ENCODE results near the gene ITPRID2. TPM values are rescaled to one million over a fixed set of nuclear protein-coding genes. Genes with fewer than 3 reads are reported as not detected.

The ITPRID2 gene
- total RNA-seq, 4 donors from 2014 or later, result 38.7 to 91.9 (median 42.5) TPM

DNA sequence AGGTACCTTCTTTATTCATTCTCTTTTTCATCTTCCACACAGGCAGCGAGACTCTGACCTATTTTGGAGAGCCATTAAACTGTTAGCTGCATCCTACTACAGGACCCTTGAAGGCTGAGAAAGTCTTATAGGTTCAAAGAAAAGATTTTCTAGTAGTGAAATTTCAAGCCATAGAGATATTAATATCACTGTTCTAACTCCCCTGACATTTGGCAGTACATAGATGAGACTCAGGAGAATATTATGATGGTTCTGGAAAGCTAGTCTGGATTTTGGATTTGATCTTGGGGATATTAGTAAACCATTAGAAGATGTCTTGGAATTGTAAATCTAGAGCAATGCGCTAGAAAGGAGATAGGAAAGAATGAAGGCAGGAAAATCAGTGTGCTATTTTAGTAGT lies 1.3 kb upstream of the ITPRID2 start:
- ATAC-seq (no peak), DNase-seq (no peak)
- Histone ChIP-seq H3K4me3 (no peak overlapping the region), H3K27ac (peak overlapping the region; percentile 98 to 99 (median 98)), H3K27me3 (no peaks in the 10 kb centered on the region), H3K9me3 (no peaks in the 10 kb centered on the region), H3K36me3 (no peaks in the 10 kb centered on the region), H3K4me1 (peaks cover 25 to 36% of the 10 kb centered on the region in 2 donors)
- intact Hi-C loops (cut with DNase I; ENCODE audit: low total_unique reads), result loop anchor here (5.0 to 10.0 kb wide), 4 partner anchors 175 to 1883 kb away; partner anchors contain the start of genes CWC22, NCKAP1 and NUP35
- TF ChIP-seq POLR2A (IDR thresholded peaks at IDR 0.05), result no peak
- TF ChIP-seq, protein P1, sequence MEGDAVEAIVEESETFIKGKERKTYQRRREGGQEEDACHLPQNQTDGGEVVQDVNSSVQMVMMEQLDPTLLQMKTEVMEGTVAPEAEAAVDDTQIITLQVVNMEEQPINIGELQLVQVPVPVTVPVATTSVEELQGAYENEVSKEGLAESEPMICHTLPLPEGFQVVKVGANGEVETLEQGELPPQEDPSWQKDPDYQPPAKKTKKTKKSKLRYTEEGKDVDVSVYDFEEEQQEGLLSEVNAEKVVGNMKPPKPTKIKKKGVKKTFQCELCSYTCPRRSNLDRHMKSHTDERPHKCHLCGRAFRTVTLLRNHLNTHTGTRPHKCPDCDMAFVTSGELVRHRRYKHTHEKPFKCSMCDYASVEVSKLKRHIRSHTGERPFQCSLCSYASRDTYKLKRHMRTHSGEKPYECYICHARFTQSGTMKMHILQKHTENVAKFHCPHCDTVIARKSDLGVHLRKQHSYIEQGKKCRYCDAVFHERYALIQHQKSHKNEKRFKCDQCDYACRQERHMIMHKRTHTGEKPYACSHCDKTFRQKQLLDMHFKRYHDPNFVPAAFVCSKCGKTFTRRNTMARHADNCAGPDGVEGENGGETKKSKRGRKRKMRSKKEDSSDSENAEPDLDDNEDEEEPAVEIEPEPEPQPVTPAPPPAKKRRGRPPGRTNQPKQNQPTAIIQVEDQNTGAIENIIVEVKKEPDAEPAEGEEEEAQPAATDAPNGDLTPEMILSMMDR (IDR thresholded peaks at IDR 0.05 in 4 of 5, conservative IDR thresholded peaks at IDR 0.05 in 1 of 5), result no peak
- in situ Hi-C loops (cut with MboI; ENCODE audit: low sequenced_read_pairs in 4 of 4), result no loop called here

DNA sequence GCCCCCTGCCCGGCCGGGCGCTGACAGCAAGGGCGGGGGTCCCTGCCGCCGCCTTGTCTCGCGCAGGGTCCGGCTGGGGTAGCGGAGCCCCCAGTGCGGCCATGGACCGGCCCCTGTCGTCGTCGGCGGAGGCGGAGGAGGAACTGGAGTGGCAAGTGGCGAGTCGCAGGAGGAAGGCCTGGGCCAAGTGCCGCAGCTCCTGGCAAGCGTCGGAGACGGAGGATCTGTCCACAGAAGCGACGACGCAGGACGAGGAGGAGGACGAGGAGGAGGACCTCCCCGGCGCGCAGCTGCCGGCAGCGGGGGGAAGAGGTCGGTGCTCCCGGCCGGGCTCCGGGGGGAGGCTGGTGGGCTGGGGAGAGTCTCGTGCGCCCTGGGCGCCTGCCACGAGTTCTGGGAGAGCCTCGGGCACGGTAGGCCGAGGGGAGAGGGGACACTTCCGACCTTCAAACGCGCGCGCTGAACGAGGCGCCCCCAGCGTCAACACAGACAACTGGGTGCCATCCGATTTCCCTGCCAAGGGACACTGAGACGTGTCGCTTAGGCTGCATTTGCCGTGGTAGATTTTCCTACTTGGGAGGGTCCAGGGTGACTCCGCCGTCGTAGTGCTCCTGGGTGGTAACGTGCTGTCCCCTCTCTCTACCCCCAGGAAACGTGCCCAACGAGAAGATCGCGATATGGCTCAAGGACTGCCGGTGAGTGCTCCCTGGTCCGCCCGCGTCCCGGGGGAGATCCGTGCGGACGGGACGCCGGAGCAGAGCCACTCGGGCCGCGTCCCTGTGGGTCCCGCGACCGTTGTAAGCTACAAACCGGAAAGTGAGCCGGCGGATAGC lies 652 bp downstream of the ITPRID2 start:
- Histone ChIP-seq H3K27me3 (no peaks in the 10 kb centered on the region), H3K4me1 (peaks cover 41 to 54% of the 10 kb centered on the region in 2 donors), H3K27ac (peak overlapping the region; percentile 98 to 99 (median 98)), H3K4me3 (peak overlapping the region; percentile 81 to 96 (median 84)), H3K9me3 (no peaks in the 10 kb centered on the region), H3K36me3 (no peaks in the 10 kb centered on the region)
- peak in 1 of 2 donors; percentile 58 for TF ChIP-seq POLR2A (IDR thresholded peaks at IDR 0.05)
- TF ChIP-seq, protein P1 (IDR thresholded peaks at IDR 0.05 in 4 of 5, conservative IDR thresholded peaks at IDR 0.05 in 1 of 5), result peak in 2 of 5 experiments; percentile 18 to 43
- DNase-seq (peak; percentile 49 to 71), ATAC-seq (peak; percentile 78 to 82)
- intact Hi-C loops (cut with DNase I; ENCODE audit: low total_unique reads) (loop anchor here (5.0 to 10.0 kb wide), 4 partner anchors 173 to 1885 kb away; partner anchors contain the start of genes CWC22, NCKAP1 and NUP35), in situ Hi-C loops (cut with MboI; ENCODE audit: low sequenced_read_pairs in 4 of 4) (no loop called here)

DNA sequence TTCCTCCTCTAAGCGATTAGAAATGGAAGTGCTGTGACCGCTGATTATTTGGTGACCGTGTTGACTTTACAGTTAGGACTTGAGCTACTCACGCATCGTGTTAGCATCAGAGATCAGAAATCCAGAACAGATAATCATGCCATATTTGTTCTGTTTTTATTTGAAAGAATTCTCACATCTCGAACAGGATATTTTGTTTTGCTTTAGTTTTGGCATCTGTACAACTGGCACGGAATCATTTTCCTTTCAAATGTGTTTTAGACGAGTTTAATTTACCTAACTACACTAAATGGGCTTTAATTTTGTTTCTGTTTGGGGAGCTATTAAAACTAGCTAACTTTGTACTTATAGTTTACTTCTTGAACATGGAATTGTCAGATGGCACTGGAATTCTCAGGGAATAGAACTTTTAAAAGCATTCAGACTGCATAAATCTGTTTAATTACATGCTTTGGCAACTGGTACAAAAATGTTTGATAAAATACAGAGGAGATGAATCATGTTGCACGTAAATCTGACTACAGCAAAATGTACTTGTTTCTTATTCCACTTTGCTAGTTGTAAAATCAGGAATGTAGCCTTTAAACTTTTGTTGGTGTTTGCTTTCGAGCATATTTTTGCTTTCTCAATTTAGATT lies 1.4 kb downstream of the ITPRID2 start:
- ATAC-seq, result no peak
- H3K4me3 ChIP-seq, result peak overlapping the region; percentile 81 to 96 (median 84)
- intact Hi-C loops (cut with DNase I; ENCODE audit: low total_unique reads), result loop anchor here (5.0 to 10.0 kb wide), 4 partner anchors 172 to 1886 kb away; partner anchors contain the start of genes CWC22, NCKAP1 and NUP35
- no peaks in the 10 kb centered on the region for H3K36me3 ChIP-seq
- H3K9me3 ChIP-seq, result no peaks in the 10 kb centered on the region
- peaks cover 42 to 56% of the 10 kb centered on the region in 2 donors for H3K4me1 ChIP-seq
- peak overlapping the region; percentile 98 to 99 (median 98) for H3K27ac ChIP-seq
- no peaks in the 10 kb centered on the region for H3K27me3 ChIP-seq
- DNase-seq, result no peak
- no peak for TF ChIP-seq POLR2A (IDR thresholded peaks at IDR 0.05)
- TF ChIP-seq, protein P1 (IDR thresholded peaks at IDR 0.05 in 4 of 5, conservative IDR thresholded peaks at IDR 0.05 in 1 of 5), result no peak
- in situ Hi-C loops (cut with MboI; ENCODE audit: low sequenced_read_pairs in 4 of 4), result no loop called here

DNA sequence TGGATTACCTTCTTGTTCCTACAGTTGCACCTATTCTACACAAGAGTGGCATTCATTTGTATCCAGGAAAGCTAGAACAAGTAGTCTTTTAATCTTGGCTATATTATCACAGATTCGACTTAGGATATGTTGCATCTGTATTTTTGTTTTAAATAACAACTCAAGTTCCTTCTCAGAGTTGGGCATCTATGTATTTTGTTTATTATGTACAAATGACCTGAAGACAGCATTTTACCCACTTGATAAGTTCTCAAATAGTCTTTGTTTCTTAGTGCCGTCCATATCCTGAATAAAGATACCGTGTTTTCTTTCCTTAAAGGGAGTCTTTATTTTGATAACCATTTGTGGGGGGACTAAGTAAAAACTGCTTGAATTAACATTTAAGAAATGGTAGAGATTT lies 2.9 kb downstream of the ITPRID2 start:
- no peaks in the 10 kb centered on the region for H3K27me3 ChIP-seq
- peaks cover 42 to 56% of the 10 kb centered on the region in 2 donors for H3K4me1 ChIP-seq
- peak overlapping the region in 3 of 4 donors; percentile 19 to 96 (median 84) for H3K4me3 ChIP-seq
- ATAC-seq (no peak), DNase-seq (no peak)
- H3K27ac ChIP-seq, result peak overlapping the region in 1 of 4 donors; percentile 99
- intact Hi-C loops (cut with DNase I; ENCODE audit: low total_unique reads) (loop anchor here (5.0 to 10.0 kb wide), 4 partner anchors 170 to 1887 kb away; partner anchors contain the start of genes CWC22, NCKAP1 and NUP35), in situ Hi-C loops (cut with MboI; ENCODE audit: low sequenced_read_pairs in 4 of 4) (no loop called here)
- H3K9me3 ChIP-seq, result no peaks in the 10 kb centered on the region
- TF ChIP-seq POLR2A (IDR thresholded peaks at IDR 0.05), result no peak
- TF ChIP-seq, protein P1 (IDR thresholded peaks at IDR 0.05 in 4 of 5, conservative IDR thresholded peaks at IDR 0.05 in 1 of 5), result no peak
- peaks cover 0 to 12% of the 10 kb centered on the region in 2 donors for H3K36me3 ChIP-seq
